HepG2 (cell line): ENCODE measurements around the gene RMND5A. TPM values are rescaled to one million over a fixed set of nuclear protein-coding genes. Genes with fewer than 3 reads are reported as not detected.

ENCODE experiments used
- ELF3 ChIP-seq: IDR thresholded peaks from 2 replicates; pipeline ENCODE4 v1.6.1; 2016; ENCODE audit warnings: missing genetic modification reagents, missing compliant biosample characterization
- HINFP ChIP-seq: sonication (generic); formaldehyde crosslinking; IDR thresholded peaks from 2 replicates; pipeline ENCODE4 v1.4.0; 2020; ENCODE audit warnings: low read depth, mild to moderate bottlenecking, missing genetic modification reagents
- KMT2A ChIP-seq: sonication (generic); formaldehyde crosslinking; IDR thresholded peaks from 2 replicates; pipeline ENCODE4 v1.4.0; 2020; ENCODE audit warnings: missing genetic modification reagents
- RARG ChIP-seq: sonication (generic); formaldehyde crosslinking; IDR thresholded peaks from 2 replicates; pipeline ENCODE4 v1.4.0; 2020; ENCODE audit warnings: low read depth, mild to moderate bottlenecking, missing genetic modification reagents
- REL ChIP-seq: sonication (generic); formaldehyde crosslinking; conservative IDR thresholded peaks from 2 replicates; pipeline ENCODE4 v1.8.0; 2022; ENCODE audit warnings: mild to moderate bottlenecking, missing genetic modification reagents, moderate library complexity
- REST ChIP-seq, 2 experiments: IDR thresholded peaks; 2 replicates each; pipeline ENCODE4 v1.6.1; 2011 to 2012; ENCODE audit warnings: low read length in 2 of 2, borderline replicate concordance in 1 of 2, low read depth in 1 of 2, mild to moderate bottlenecking in 1 of 2, moderate library complexity in 1 of 2
- TEAD2 ChIP-seq: sonication (generic); formaldehyde crosslinking; IDR thresholded peaks from 2 replicates; pipeline ENCODE4 v1.9.0; 2021; ENCODE audit warnings: missing genetic modification reagents
- THYN1 ChIP-seq: sonication (generic); formaldehyde crosslinking; IDR thresholded peaks from 2 replicates; pipeline ENCODE4 v1.8.1; 2023; ENCODE audit warnings: low read depth, mild to moderate bottlenecking, moderate library complexity, missing genetic modification reagents, borderline replicate concordance
- ZKSCAN8 ChIP-seq: IDR thresholded peaks from 2 replicates; pipeline ENCODE4 v1.6.1; 2016; ENCODE audit warnings: borderline replicate concordance, missing genetic modification reagents, missing compliant biosample characterization
- ZNF180 ChIP-seq: sonication (generic); formaldehyde crosslinking; IDR thresholded peaks from 2 replicates; pipeline ENCODE4 v1.4.0; 2020; ENCODE audit warnings: low read depth, missing genetic modification reagents, borderline replicate concordance
- ZNF275 ChIP-seq: sonication (generic); formaldehyde crosslinking; IDR thresholded peaks from 2 replicates; pipeline ENCODE4 v1.8.0; 2022; ENCODE audit warnings: missing genetic modification reagents, mild to moderate bottlenecking, inconsistent platforms, borderline replicate concordance
- ZNF607 ChIP-seq: sonication (generic); formaldehyde crosslinking; IDR thresholded peaks from 2 replicates; pipeline ENCODE4 v1.5.1; 2020; ENCODE audit warnings: missing genetic modification reagents, mild to moderate bottlenecking, borderline replicate concordance
- ZNF83 ChIP-seq: sonication (generic); formaldehyde crosslinking; IDR thresholded peaks from 2 replicates; pipeline ENCODE4 v1.4.0; 2020; ENCODE audit warnings: missing genetic modification reagents, mild to moderate bottlenecking, borderline replicate concordance
- ZSCAN20 ChIP-seq: sonication (generic); formaldehyde crosslinking; IDR thresholded peaks from 2 replicates; pipeline ENCODE4 v1.4.0; 2020; ENCODE audit warnings: missing genetic modification reagents, mild to moderate bottlenecking, borderline replicate concordance
- ZXDC ChIP-seq: sonication (generic); formaldehyde crosslinking; IDR thresholded peaks from 2 replicates; pipeline ENCODE4 v1.5.0; 2020; ENCODE audit warnings: mild to moderate bottlenecking, missing genetic modification reagents
- polyA plus RNA-seq, 8 experiments: library from polyadenylated mRNA; depleted of rRNA in 3 of 8; stranded (reverse) in 7 of 8; unstranded in 1 of 8; fragments of >200 nt; fragmentation: Illumina TruSeq in 4 of 8; extraction: Trizol in 4 of 8; gene quantifications; 2 replicates each; pipeline versions ENCODE4 v1.2.1 to v1.2.3, GENCODE V29; 2011 to 2016; ENCODE audit warnings: low read depth in 4 of 8, missing spikeins in 1 of 8, mixed read lengths in 1 of 8; ENCODE audit not compliant: insufficient read depth in 1 of 8
- total RNA-seq, 5 experiments: library from RNA; depleted of rRNA; stranded (reverse); fragments of >200 nt; fragmentation: Illumina TruSeq; extraction: Trizol; gene quantifications; 2 replicates each; pipeline ENCODE4 v1.2.3, GENCODE V29; 2016; ENCODE audit warnings: low read depth in 1 of 5

Gene RMND5A
- total and polyA plus RNA-seq, 2 of the 13 experiments (the other 11 are each of a cell fraction or from before 2014, with no cell fraction given): 31.0 to 66.4 TPM

- 0 out of 2 replicates have a peak, but pooled peaks have one; percentile 51 for TF ChIP-seq REL (CRISPR knock-in tag)
- no peak for TF ChIP-seq ZSCAN20 (CRISPR knock-in tag)
- no peak for TF ChIP-seq TEAD2 (CRISPR knock-in tag)
- no peak for TF ChIP-seq ZNF180
- TF ChIP-seq REST (IDR thresholded peaks at IDR 0.05; ENCODE audit: borderline replicate concordance in 1 of 2, low read depth in 1 of 2, low read length in 2 of 2): 0 out of 4 replicates have a peak, but pooled peaks of 1 of the 2 experiments have one; percentile 6
- no peak for TF ChIP-seq KMT2A (CRISPR knock-in tag)
- 0 out of 2 replicates have a peak, but pooled peaks have one; percentile 6 for TF ChIP-seq ZNF275 (CRISPR knock-in tag)
- 0 out of 2 replicates have a peak, but pooled peaks have one; percentile 30 for TF ChIP-seq ELF3
- TF ChIP-seq ZKSCAN8 (CRISPR knock-in tag): no peak
- TF ChIP-seq HINFP (CRISPR knock-in tag): 0 out of 2 replicates have a peak, but pooled peaks have one; percentile 63
- TF ChIP-seq THYN1: no peak
- peak; percentile 40; the same call in 1 of the 2 replicates for TF ChIP-seq ZNF607 (CRISPR knock-in tag)
- no peak for TF ChIP-seq RARG (CRISPR knock-in tag)
- no peak; the same call in 1 of the 2 replicates for TF ChIP-seq ZNF83 (CRISPR knock-in tag)
- no peak for TF ChIP-seq ZXDC (CRISPR knock-in tag)
These were observed 87.6 kb downstream of the RMND5A start (continued) for GRCh38 chr2:86807468-86808275.
